ENCODE data around the gene KRT71. TPM values are rescaled to one million over a fixed set of nuclear protein-coding genes. Genes with fewer than 3 reads are reported as not detected.

The KRT71 gene
- total and polyA plus RNA-seq, 2 of the 8 experiments (the other 6 are each of a cell fraction or from before 2014, with no cell fraction given), result not detected

GRCh38 chr12:52532636-52533035 is 20.3 kb downstream of the KRT71 start:
- Histone ChIP-seq H2AK5ac (ENCODE audit: low read depth, low read length) (no peak overlapping the region), H3K18ac (ENCODE audit: extremely low read depth, low read length) (no peak overlapping the region), H3K9me3 (ENCODE audit: insufficient read depth in 2 of 2, low read depth in 1 of 2, low read length in 1 of 2) (no peaks in the 10 kb centered on the region), H4K91ac (replicated peaks; ENCODE audit: insufficient read length, low read length) (no peak overlapping the region), H3K23me2 (ENCODE audit: low read depth, low read length) (no peaks in the 10 kb centered on the region), H3K79me1 (ENCODE audit: low read depth, low read length) (no peaks in the 10 kb centered on the region), H3K14ac (ENCODE audit: insufficient read length) (no peak overlapping the region), H2BK12ac (ENCODE audit: low read depth, low read length) (no peak overlapping the region), H3K9ac (replicated peaks in 1 of 4; ENCODE audit: extremely low read depth in 1 of 4, low read depth in 3 of 4, low read length in 3 of 4) (no peak overlapping the region), H4K8ac (ENCODE audit: extremely low read depth, insufficient read depth, low read length) (no peak overlapping the region), H3K4me1 (replicated peaks in 1 of 4; ENCODE audit: control insufficient read depth in 3 of 4, insufficient read depth in 4 of 4, low read length in 3 of 4) (no peaks in the 10 kb centered on the region), H3K79me2 (ENCODE audit: control insufficient read depth in 1 of 2, insufficient read depth in 2 of 2, low read length in 2 of 2) (no peaks in the 10 kb centered on the region), H3K4me2 (ENCODE audit: insufficient read depth in 1 of 2, low read depth in 2 of 2, low read length in 2 of 2) (no peak overlapping the region), H3K56ac (replicated peaks; ENCODE audit: insufficient read length, low read depth, low read length) (no peak overlapping the region), H2BK120ac (replicated peaks; ENCODE audit: low read depth, low read length) (no peak overlapping the region), H2AFZ (ENCODE audit: low read length) (no peak overlapping the region), H2BK5ac (ENCODE audit: low read depth, low read length) (no peak overlapping the region), H3K27me3 (replicated peaks in 1 of 4; ENCODE audit: control insufficient read depth in 3 of 4, extremely low read depth in 1 of 4, insufficient read depth in 3 of 4, low read length in 3 of 4) (no peaks in the 10 kb centered on the region), H4K5ac (ENCODE audit: insufficient read length, low read depth, low read length) (no peak overlapping the region), H3K4me3 (ENCODE audit: extremely low read depth in 1 of 4, insufficient read depth in 2 of 4, low read depth in 3 of 4, low read length in 4 of 4) (no peak overlapping the region), H3K27ac (ENCODE audit: low read depth, low read length) (no peak overlapping the region), H2BK15ac (ENCODE audit: low read length) (no peak overlapping the region), H3K36me3 (ENCODE audit: control insufficient read depth in 2 of 4, insufficient read depth in 4 of 4, low read length in 3 of 4) (no peaks in the 10 kb centered on the region), H4K20me1 (replicated peaks in 1 of 2; ENCODE audit: control insufficient read depth in 1 of 2, insufficient read depth in 2 of 2, low read length in 2 of 2) (no peaks in the 10 kb centered on the region), H2BK20ac (ENCODE audit: low read length) (no peak overlapping the region), H3K23ac (ENCODE audit: insufficient read length) (no peak overlapping the region), H3K4ac (replicated peaks; ENCODE audit: insufficient read length, low read depth, low read length) (no peak overlapping the region)
- POLR2A ChIA-PET (ENCODE audit: partially characterized antibody), result no interaction called here
- DNase-seq (ENCODE audit: low read depth in 1 of 2, low spot score in 2 of 2) (no peak), FAIRE-seq (no peak)
- 78% methylated on average over 4 of the region's 4 CpGs; no CpG with 5 or more reads in 1 of the 2 experiments for WGBS, 2 experiments (ENCODE audit: extremely low coverage in 1 of 2, insufficient coverage in 1 of 2, insufficient read length in 1 of 2, insufficient replicate concordance in 2 of 2, low coverage in 1 of 2, low lambda C conversion rate in 2 of 2, missing lambda C conversion rate in 1 of 2)
- CTCF ChIA-PET (ENCODE audit: partially characterized antibody), result interaction anchor here (0.9 to 5.4 kb wide), 9 partner anchors 9 to 140 kb away, joined by 3 to 27 read pairs (median 4); partner anchors contain the start of gene KRT71
- no peak for TF ChIP-seq RNF2 (IDR thresholded peaks at IDR 0.05; ENCODE audit: borderline replicate concordance, low read depth, low read length, missing control alignments, poor library complexity, severe bottlenecking)
- TF ChIP-seq BACH1 (IDR thresholded peaks at IDR 0.05; ENCODE audit: low read length), result no peak
- no peak for TF ChIP-seq USF2 (IDR thresholded peaks at IDR 0.05; ENCODE audit: low read length)
- TF ChIP-seq KDM4A (IDR thresholded peaks at IDR 0.05; ENCODE audit: low read depth, low read length, severe bottlenecking), result no peak
- TF ChIP-seq EGR1 (IDR thresholded peaks at IDR 0.05; ENCODE audit: borderline replicate concordance, low read depth, low read length), result no peak
- no peak for TF ChIP-seq TCF12 (IDR thresholded peaks at IDR 0.05; ENCODE audit: low read depth, low read length)

Measured in H1 (cell line).